ENCODE measurements around the gene MARK1.

The MARK1 gene

DNA sequence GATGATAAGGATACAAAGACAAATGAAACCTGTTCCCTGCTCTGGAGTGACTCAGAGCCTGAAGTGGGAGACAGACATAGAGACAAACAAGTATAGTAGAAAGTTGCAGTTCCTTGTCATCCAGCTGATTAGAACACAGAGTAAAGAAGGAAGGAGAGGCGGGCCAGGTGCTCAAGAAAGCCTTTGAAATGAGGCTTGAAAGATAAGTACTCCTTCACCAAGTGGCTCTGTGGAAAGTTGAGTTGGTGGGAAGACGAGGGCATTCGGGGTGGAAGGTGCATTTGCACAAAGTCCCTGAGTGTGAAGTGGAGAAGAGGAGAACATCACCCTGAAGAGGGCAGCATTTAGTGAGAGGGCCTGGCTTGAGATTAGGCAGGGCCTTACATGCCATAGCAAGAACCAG, 17.0 kb downstream of the MARK1 start:
- no peak overlapping the region for H3K9ac ChIP-seq (ENCODE audit: low read depth, low read length)
- H3K36me3 ChIP-seq (ENCODE audit: insufficient read depth, low read length): no peaks in the 10 kb centered on the region
- no peaks in the 10 kb centered on the region for H3K4me1 ChIP-seq (ENCODE audit: insufficient read depth, low read length)
- no peak for TF ChIP-seq EZH2 (IDR thresholded peaks at IDR 0.05; ENCODE audit: borderline replicate concordance, low read depth, low read length, severe bottlenecking)
- TF ChIP-seq, protein P1, sequence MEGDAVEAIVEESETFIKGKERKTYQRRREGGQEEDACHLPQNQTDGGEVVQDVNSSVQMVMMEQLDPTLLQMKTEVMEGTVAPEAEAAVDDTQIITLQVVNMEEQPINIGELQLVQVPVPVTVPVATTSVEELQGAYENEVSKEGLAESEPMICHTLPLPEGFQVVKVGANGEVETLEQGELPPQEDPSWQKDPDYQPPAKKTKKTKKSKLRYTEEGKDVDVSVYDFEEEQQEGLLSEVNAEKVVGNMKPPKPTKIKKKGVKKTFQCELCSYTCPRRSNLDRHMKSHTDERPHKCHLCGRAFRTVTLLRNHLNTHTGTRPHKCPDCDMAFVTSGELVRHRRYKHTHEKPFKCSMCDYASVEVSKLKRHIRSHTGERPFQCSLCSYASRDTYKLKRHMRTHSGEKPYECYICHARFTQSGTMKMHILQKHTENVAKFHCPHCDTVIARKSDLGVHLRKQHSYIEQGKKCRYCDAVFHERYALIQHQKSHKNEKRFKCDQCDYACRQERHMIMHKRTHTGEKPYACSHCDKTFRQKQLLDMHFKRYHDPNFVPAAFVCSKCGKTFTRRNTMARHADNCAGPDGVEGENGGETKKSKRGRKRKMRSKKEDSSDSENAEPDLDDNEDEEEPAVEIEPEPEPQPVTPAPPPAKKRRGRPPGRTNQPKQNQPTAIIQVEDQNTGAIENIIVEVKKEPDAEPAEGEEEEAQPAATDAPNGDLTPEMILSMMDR (IDR thresholded peaks at IDR 0.05; ENCODE audit: borderline replicate concordance, extremely low read depth, low read length, poor library complexity, severe bottlenecking): peak; percentile 12
- no peak overlapping the region for H3K4me2 ChIP-seq (ENCODE audit: insufficient read depth, low read length)
- no peaks in the 10 kb centered on the region for H3K79me2 ChIP-seq (ENCODE audit: insufficient read depth, low read length)
- no peaks in the 10 kb centered on the region for H3K27me3 ChIP-seq (ENCODE audit: insufficient read depth, low read length, poor library complexity)
- H3K4me3 ChIP-seq (ENCODE audit: low read depth in 1 of 2, low read length in 2 of 2): no peak overlapping the region
- H3K9me3 ChIP-seq (ENCODE audit: insufficient read depth, low read length, severe bottlenecking): no peaks in the 10 kb centered on the region
- no peaks in the 10 kb centered on the region for H4K20me1 ChIP-seq (ENCODE audit: insufficient read depth, low read length)
- ATAC-seq (ENCODE audit: insufficient read depth, low read depth) (no peak), DNase-seq (no peak)
- no peak overlapping the region for H2AFZ ChIP-seq (ENCODE audit: low read depth, low read length)
- H3K27ac ChIP-seq (ENCODE audit: low read length): no peak overlapping the region

DNA sequence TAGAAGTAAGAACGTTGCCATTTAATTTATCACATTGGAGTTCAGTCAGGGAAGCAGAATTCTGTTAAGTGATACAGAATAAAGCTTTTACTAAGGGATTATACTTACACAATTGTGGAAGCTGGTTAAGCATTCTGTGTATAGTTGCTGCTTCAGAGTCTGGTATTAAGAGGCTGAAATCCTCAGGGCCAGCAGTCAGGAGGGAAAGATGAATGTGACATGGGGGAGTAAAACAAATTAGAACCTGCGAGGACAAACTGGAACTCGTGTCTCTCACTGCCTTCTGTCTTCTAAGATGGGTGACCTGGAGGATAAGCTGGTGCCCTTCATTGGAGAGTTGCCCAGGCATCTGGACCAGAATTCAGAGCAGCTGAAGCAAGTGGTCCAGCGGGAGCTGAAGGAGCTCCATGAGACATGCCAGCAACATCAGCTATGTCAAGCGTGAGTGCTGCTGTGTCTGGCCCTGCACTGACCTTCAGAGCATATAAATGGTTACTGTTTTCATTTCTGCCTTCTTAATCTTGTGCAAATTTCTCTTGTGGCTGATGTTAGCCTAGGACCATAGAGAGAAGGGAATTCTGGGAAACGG, 23.0 kb downstream of the MARK1 start:
- TF ChIP-seq, protein P1 (IDR thresholded peaks at IDR 0.05; ENCODE audit: borderline replicate concordance, extremely low read depth, low read length, poor library complexity, severe bottlenecking): no peak
- no peak for TF ChIP-seq EZH2 (IDR thresholded peaks at IDR 0.05; ENCODE audit: borderline replicate concordance, low read depth, low read length, severe bottlenecking)
- Histone ChIP-seq H3K4me3 (ENCODE audit: low read depth in 1 of 2, low read length in 2 of 2) (no peak overlapping the region), H3K4me1 (ENCODE audit: insufficient read depth, low read length) (no peaks in the 10 kb centered on the region), H3K9me3 (ENCODE audit: insufficient read depth, low read length, severe bottlenecking) (no peaks in the 10 kb centered on the region), H3K36me3 (ENCODE audit: insufficient read depth, low read length) (no peaks in the 10 kb centered on the region), H4K20me1 (ENCODE audit: insufficient read depth, low read length) (no peaks in the 10 kb centered on the region), H3K79me2 (ENCODE audit: insufficient read depth, low read length) (no peaks in the 10 kb centered on the region), H3K27ac (ENCODE audit: low read length) (no peak overlapping the region), H3K27me3 (ENCODE audit: insufficient read depth, low read length, poor library complexity) (no peaks in the 10 kb centered on the region), H3K9ac (ENCODE audit: low read depth, low read length) (no peak overlapping the region), H2AFZ (ENCODE audit: low read depth, low read length) (no peak overlapping the region), H3K4me2 (ENCODE audit: insufficient read depth, low read length) (no peak overlapping the region)
- no peak for ATAC-seq (ENCODE audit: insufficient read depth, low read depth)
- DNase-seq: no peak

DNA sequence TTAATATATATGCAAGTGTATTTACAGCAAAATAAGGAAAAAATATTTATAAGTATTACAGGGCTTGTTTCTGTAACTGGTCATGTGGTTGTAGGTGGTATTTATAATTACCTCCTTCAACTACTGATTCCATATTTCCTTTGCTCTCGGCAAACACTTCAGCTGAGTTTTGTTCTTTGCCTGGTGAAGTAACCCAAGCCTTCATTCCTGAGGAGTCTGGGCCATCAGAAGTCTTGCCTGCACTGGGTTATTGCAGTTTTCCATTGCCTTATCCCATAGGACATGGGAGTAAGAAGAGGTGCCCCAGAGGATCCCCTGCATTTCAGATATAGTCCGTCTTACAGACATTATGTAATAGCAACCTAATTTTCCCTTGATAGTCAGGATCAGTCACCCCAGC, 23.8 kb downstream of the MARK1 start:
- no peak for DNase-seq
- Histone ChIP-seq H3K4me3 (ENCODE audit: low read depth in 1 of 2, low read length in 2 of 2) (no peak overlapping the region), H2AFZ (ENCODE audit: low read depth, low read length) (no peak overlapping the region), H3K27me3 (ENCODE audit: insufficient read depth, low read length, poor library complexity) (no peaks in the 10 kb centered on the region), H3K36me3 (ENCODE audit: insufficient read depth, low read length) (no peaks in the 10 kb centered on the region), H4K20me1 (ENCODE audit: insufficient read depth, low read length) (no peaks in the 10 kb centered on the region), H3K4me1 (ENCODE audit: insufficient read depth, low read length) (no peaks in the 10 kb centered on the region), H3K9ac (ENCODE audit: low read depth, low read length) (no peak overlapping the region), H3K9me3 (ENCODE audit: insufficient read depth, low read length, severe bottlenecking) (no peaks in the 10 kb centered on the region), H3K79me2 (ENCODE audit: insufficient read depth, low read length) (no peaks in the 10 kb centered on the region), H3K27ac (ENCODE audit: low read length) (no peak overlapping the region), H3K4me2 (ENCODE audit: insufficient read depth, low read length) (no peak overlapping the region)
- TF ChIP-seq EZH2 (IDR thresholded peaks at IDR 0.05; ENCODE audit: borderline replicate concordance, low read depth, low read length, severe bottlenecking): no peak
- TF ChIP-seq, protein P1 (IDR thresholded peaks at IDR 0.05; ENCODE audit: borderline replicate concordance, extremely low read depth, low read length, poor library complexity, severe bottlenecking): no peak
- no peak for ATAC-seq (ENCODE audit: insufficient read depth, low read depth)

Data from DND-41 (cell line).